ENCODE results near the gene FAM222A.

Gene FAM222A

GRCh38 chr12:109808876-109809646, 95.4 kb downstream of the FAM222A start:
- no peak for FAIRE-seq

GRCh38 chr12:109810954-109811623, 97.5 kb downstream of the FAM222A start:
- FAIRE-seq = no peak

GRCh38 chr12:109811624-109811995, 98.0 kb downstream of the FAM222A start:
- no peak for FAIRE-seq

- FAIRE-seq = no peak
Measured at GRCh38 chr12:109813810-109814416, 100.3 kb downstream of the FAM222A start.

GRCh38 chr12:109814600-109815150, 101.0 kb downstream of the FAM222A start:
- FAIRE-seq = no peak

GRCh38 chr12:109815225-109815624, 101.6 kb downstream of the FAM222A start:
- FAIRE-seq = no peak

- no peak for FAIRE-seq
Measured at GRCh38 chr12:109815757-109816617, 102.4 kb downstream of the FAM222A start.

GRCh38 chr12:109816870-109817269, 103.2 kb downstream of the FAM222A start:
- FAIRE-seq = no peak

GRCh38 chr12:109817627-109818231, 104.1 kb downstream of the FAM222A start:
- FAIRE-seq = no peak

- FAIRE-seq = no peak
Measured at GRCh38 chr12:109818253-109818652, 104.6 kb downstream of the FAM222A start.

GRCh38 chr12:109818905-109819500, 105.4 kb downstream of the FAM222A start:
- no peak for FAIRE-seq
